Neural cell (in vitro differentiated cells): ENCODE measurements around the gene IL1RAP. TPM values are rescaled to one million over a fixed set of nuclear protein-coding genes. Genes with fewer than 3 reads are reported as not detected.

Source experiments
- H2AFZ ChIP-seq: fragments of 200-600, 300-800 bp; sonication (generic), shearing (Covaris generic); 2 replicates; pipeline ENCODE4 v1.6.0; 2014; ENCODE audit warnings: low read depth, mild to moderate bottlenecking, antibody characterized with exemption, low read length, moderate library complexity
- H3F3A ChIP-seq: fragments of 200-600 bp; shearing (Covaris generic); 2 replicates; pipeline ENCODE4 v1.6.1; 2016; ENCODE audit warnings: mild to moderate bottlenecking, moderate library complexity, mixed read lengths, antibody characterized with exemption, low read length; ENCODE audit not compliant: insufficient read depth, poor library complexity, severe bottlenecking
- H3K27ac ChIP-seq: fragments of 200-600, 300-800 bp; sonication (generic), shearing (Covaris generic); 2 replicates; pipeline ENCODE4 v1.5.1; 2014; ENCODE audit warnings: mild to moderate bottlenecking, low read length, moderate library complexity
- H3K27me3 ChIP-seq: fragments of 300-800, 200-600 bp; sonication (generic), shearing (Covaris generic); 2 replicates; pipeline ENCODE4 v1.6.0; 2014; ENCODE audit warnings: mild to moderate bottlenecking, low read depth, low read length, moderate library complexity; ENCODE audit not compliant: insufficient read depth
- H3K36me3 ChIP-seq: fragments of 300-800, 200-600 bp; sonication (generic), shearing (Covaris generic); 2 replicates; pipeline ENCODE4 v1.5.1; 2014; ENCODE audit warnings: mild to moderate bottlenecking, antibody characterized with exemption, low read length, moderate library complexity; ENCODE audit not compliant: insufficient read depth
- H3K4me2 ChIP-seq: fragments of 300-800, 200-600 bp; sonication (generic), shearing (Covaris generic); 2 replicates; pipeline ENCODE4 v1.6.0; 2014; ENCODE audit warnings: mild to moderate bottlenecking, low read length
- H3K4me3 ChIP-seq: fragments of 300-800, 200-600 bp; sonication (generic), shearing (Covaris generic); 2 replicates; pipeline ENCODE4 v1.5.1; 2014; ENCODE audit warnings: mild to moderate bottlenecking, low read length, moderate library complexity
- H3K79me2 ChIP-seq: fragments of 200-600 bp; shearing (Covaris generic); replicated peaks from 2 replicates; pipeline ENCODE4 v1.6.0; 2014; ENCODE audit warnings: mild to moderate bottlenecking, low read length, moderate library complexity; ENCODE audit not compliant: insufficient read depth
- H3K9ac ChIP-seq: fragments of 300-800, 200-600 bp; sonication (generic), shearing (Covaris generic); 2 replicates; pipeline ENCODE4 v1.6.1; 2016; ENCODE audit warnings: mild to moderate bottlenecking, low read length, mixed read lengths
- H3K9me2 ChIP-seq: fragments of 200-600 bp; shearing (Covaris generic); 2 replicates; pipeline ENCODE4 v1.6.1; 2016; ENCODE audit warnings: mild to moderate bottlenecking, low read length, mixed read lengths; ENCODE audit not compliant: insufficient read depth
- H3K9me3 ChIP-seq: fragments of 200-600, 300-800 bp; sonication (generic), shearing (Covaris generic); 2 replicates; pipeline ENCODE4 v1.6.1; 2016; ENCODE audit warnings: mild to moderate bottlenecking, mixed run types, low read length, moderate library complexity, mixed read lengths
- H4K20me1 ChIP-seq: fragments of 200-600 bp; shearing (Covaris generic); 2 replicates; pipeline ENCODE4 v1.6.1; 2016; ENCODE audit warnings: mild to moderate bottlenecking, mixed run types; ENCODE audit not compliant: insufficient read depth
- CTCF ChIP-seq: fragments of 450-650 bp; IDR thresholded peaks from 2 replicates; pipeline ENCODE4 v1.5.1; 2014; ENCODE audit warnings: antibody characterized with exemption, mild to moderate bottlenecking, moderate library complexity; ENCODE audit not compliant: poor library complexity, severe bottlenecking
- EP300 ChIP-seq: fragments of 450-650 bp; conservative IDR thresholded peaks from 2 replicates; pipeline ENCODE4 v1.6.1; 2014; ENCODE audit warnings: antibody characterized with exemption, mild to moderate bottlenecking, moderate library complexity; ENCODE audit not compliant: poor library complexity, severe bottlenecking
- EZH2 ChIP-seq: fragments of 200-600, 300-800 bp; shearing (Covaris generic), sonication (generic); IDR thresholded peaks from 2 replicates; pipeline ENCODE4 v1.6.1; 2014; ENCODE audit warnings: antibody characterized with exemption, low read length, borderline replicate concordance, mild to moderate bottlenecking; ENCODE audit not compliant: insufficient read depth, poor library complexity, severe bottlenecking
- MXI1 ChIP-seq: fragments of 450-650 bp; conservative IDR thresholded peaks from 2 replicates; pipeline ENCODE4 v1.6.1; 2014; ENCODE audit warnings: antibody characterized with exemption, mild to moderate bottlenecking; ENCODE audit not compliant: poor library complexity, severe bottlenecking
- POLR2AphosphoS5 ChIP-seq: IDR thresholded peaks from 2 replicates; pipeline ENCODE4 v1.6.1; 2012
- RAD21 ChIP-seq: fragments of 450-650 bp; conservative IDR thresholded peaks from 2 replicates; pipeline ENCODE4 v1.6.1; 2014; ENCODE audit warnings: antibody characterized with exemption, mild to moderate bottlenecking, moderate library complexity
- REST ChIP-seq: IDR thresholded peaks from 2 replicates; pipeline ENCODE4 v1.6.1; 2012; ENCODE audit warnings: borderline replicate concordance
- SMC3 ChIP-seq: fragments of 450-650 bp; conservative IDR thresholded peaks from 2 replicates; pipeline ENCODE4 v1.6.1; 2014; ENCODE audit warnings: antibody characterized with exemption, mild to moderate bottlenecking, moderate library complexity; ENCODE audit not compliant: poor library complexity
- TAF1 ChIP-seq: IDR thresholded peaks from 2 replicates; pipeline ENCODE4 v1.6.1; 2012; ENCODE audit warnings: low read depth
- polyA plus RNA-seq: library from polyadenylated mRNA; depleted of rRNA; stranded (reverse); fragments of >200 nt; gene quantifications from 2 replicates; pipeline ENCODE4 v1.2.3, GENCODE V29; 2014

Gene IL1RAP
- polyA plus RNA-seq, 1 donor from 2014 or later, result 24.6 TPM

- no peak overlapping the region for H3K27ac ChIP-seq
- no peak overlapping the region for H3K4me3 ChIP-seq
- H3K79me2 ChIP-seq, result no peaks in the 10 kb centered on the region
- no peak overlapping the region for H2AFZ ChIP-seq
- no peaks in the 10 kb centered on the region for H3K36me3 ChIP-seq
- H3K4me2 ChIP-seq, result no peak overlapping the region
- H4K20me1 ChIP-seq, result no peaks in the 10 kb centered on the region
- H3K9ac ChIP-seq, result no peak overlapping the region
- H3K27me3 ChIP-seq, result no peaks in the 10 kb centered on the region
- no peak for TF ChIP-seq CTCF
- TF ChIP-seq RAD21, result no peak
- no peak for TF ChIP-seq TAF1
- TF ChIP-seq EP300, result no peak
- no peak for TF ChIP-seq POLR2AphosphoS5
- TF ChIP-seq MXI1, result no peak
- H3K9me3 ChIP-seq, result no peaks in the 10 kb centered on the region
- H3K9me2 ChIP-seq, result no peaks in the 10 kb centered on the region
- H3F3A ChIP-seq, result no peaks in the 10 kb centered on the region
Observed at GRCh38 chr3:190577225-190577624, 63.3 kb downstream of the IL1RAP start.

GRCh38 chr3:190579514-190580137 is 65.7 kb downstream of the IL1RAP start:
- Histone ChIP-seq H3K9me2 (no peaks in the 10 kb centered on the region), H3K79me2 (no peaks in the 10 kb centered on the region), H3K4me3 (no peak overlapping the region), H3K9me3 (no peaks in the 10 kb centered on the region), H2AFZ (no peak overlapping the region), H4K20me1 (no peaks in the 10 kb centered on the region), H3K4me2 (no peak overlapping the region), H3K27me3 (no peaks in the 10 kb centered on the region), H3K9ac (no peak overlapping the region), H3F3A (no peaks in the 10 kb centered on the region), H3K27ac (no peak overlapping the region), H3K36me3 (no peaks in the 10 kb centered on the region)
- TF ChIP-seq CTCF (no peak), SMC3 (no peak), REST (no peak), RAD21 (no peak), EZH2 (no peak), TAF1 (no peak), MXI1 (no peak), POLR2AphosphoS5 (no peak), EP300 (no peak)
